ENCODE results near the gene ADAM11.

DNA sequence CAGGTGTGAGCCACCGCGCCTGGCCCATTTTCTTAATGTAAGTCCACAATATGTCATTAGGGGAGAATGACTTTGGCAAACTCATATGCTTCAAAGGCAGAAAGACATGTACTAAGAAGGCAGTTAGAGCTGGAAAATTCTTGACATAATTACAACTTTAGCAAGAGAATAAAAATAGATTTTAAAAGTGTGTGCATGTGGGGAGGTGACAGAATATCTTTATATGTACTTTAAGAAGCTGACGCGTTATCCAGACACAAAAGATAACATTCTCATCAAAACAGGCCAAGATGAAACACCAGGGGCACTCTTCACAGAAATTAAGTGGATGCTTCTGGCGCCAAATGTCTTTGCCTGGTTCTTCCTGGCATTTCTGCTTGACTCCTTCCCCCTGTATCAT is 43.1 kb downstream of the ADAM11 start:
- no peak for TF ChIP-seq POLR2A (IDR thresholded peaks at IDR 0.05)
- TF ChIP-seq, protein P1, sequence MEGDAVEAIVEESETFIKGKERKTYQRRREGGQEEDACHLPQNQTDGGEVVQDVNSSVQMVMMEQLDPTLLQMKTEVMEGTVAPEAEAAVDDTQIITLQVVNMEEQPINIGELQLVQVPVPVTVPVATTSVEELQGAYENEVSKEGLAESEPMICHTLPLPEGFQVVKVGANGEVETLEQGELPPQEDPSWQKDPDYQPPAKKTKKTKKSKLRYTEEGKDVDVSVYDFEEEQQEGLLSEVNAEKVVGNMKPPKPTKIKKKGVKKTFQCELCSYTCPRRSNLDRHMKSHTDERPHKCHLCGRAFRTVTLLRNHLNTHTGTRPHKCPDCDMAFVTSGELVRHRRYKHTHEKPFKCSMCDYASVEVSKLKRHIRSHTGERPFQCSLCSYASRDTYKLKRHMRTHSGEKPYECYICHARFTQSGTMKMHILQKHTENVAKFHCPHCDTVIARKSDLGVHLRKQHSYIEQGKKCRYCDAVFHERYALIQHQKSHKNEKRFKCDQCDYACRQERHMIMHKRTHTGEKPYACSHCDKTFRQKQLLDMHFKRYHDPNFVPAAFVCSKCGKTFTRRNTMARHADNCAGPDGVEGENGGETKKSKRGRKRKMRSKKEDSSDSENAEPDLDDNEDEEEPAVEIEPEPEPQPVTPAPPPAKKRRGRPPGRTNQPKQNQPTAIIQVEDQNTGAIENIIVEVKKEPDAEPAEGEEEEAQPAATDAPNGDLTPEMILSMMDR (IDR thresholded peaks at IDR 0.05) = no peak

All from heart left ventricle (tissue), 13 donors.